Stimulated activated CD4-positive, alpha-beta T cell treated with anti-CD3 and anti-CD28 coated beads, TNF-alpha, amount 100 ng/mL, for 1 hour (primary cell): ENCODE results near the gene SCN8A.
"Not testable (repeated sequence)": the region's sequence is repeated elsewhere in the genome, so short reads cannot be mapped to it uniquely, and the experiment has no call there.

Experiments
- DNase-seq, 3 donors: peaks; one replicate each; pipeline ENCODE4 v3.0.0-alpha.2; 2020; ENCODE audit warnings: low read depth in 3 of 3, low spot score in 1 of 3

The SCN8A gene

DNA sequence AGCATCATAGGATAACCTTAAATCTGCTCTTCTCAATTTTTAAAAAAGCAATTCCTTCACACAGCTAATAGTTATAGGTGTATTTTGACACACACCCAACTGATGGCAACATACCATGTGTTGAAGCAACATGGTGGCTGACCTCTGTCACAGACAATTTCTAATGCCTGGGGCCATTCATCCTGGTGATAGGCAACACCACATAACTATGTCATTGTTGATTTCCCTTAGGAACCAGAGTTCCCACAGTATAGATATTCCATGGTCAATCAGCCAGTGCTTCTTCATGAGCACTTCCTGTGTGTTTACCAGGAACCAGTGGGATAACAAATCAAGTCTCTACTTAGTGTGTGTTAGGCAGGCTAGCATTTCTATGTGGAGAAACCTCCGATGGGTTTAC lies 169.2 kb downstream of the SCN8A start:
- DNase-seq, result no peak

DNA sequence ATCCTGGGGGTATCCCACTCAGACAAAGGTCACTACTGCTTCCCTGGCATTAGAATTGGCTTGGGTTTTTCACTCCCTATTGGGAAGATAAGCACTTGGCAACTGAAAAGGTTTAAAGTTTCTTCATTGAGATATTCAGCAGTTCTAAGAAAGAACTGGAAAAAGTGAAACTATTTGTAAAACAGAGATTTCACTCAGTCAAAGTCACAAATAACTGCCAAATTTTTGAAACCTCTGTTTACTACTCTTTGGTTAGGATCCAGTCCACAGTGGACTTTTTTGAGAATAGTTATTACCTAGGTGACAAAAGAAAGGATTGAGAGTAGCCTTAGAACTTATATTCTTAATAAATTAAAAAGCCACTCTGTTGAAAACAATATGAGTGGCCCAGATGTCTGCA lies 172.7 kb downstream of the SCN8A start:
- DNase-seq, result no peak

DNA sequence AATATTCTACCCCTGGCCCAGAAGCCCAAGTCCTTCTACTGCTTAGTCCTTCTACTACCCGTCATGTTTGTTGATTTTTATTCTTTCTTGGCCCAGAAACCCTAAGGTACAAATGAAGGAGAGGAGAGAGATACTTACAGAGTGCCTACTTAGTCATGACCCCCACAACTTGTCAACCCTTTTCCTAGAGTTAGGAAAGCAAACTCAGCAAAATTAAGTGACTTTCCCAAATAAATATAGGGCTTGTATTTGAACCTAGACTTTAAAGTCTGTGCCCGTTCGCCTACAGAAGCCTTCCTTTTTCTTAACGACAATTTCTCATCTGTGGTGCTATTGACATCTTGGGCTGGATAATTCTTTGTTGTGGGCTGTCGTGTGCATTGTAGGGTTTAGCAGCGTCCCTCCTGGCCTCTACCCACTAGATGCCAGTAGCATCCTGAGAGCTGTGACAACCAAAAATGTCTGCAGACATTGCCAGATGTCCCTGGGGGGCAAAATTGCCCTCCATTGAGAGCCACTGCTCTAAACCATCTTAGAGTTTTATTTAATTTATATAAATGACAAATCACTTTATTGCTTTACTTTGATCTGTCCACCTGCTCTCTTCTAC lies 175.1 kb downstream of the SCN8A start:
- no peak for DNase-seq

DNA sequence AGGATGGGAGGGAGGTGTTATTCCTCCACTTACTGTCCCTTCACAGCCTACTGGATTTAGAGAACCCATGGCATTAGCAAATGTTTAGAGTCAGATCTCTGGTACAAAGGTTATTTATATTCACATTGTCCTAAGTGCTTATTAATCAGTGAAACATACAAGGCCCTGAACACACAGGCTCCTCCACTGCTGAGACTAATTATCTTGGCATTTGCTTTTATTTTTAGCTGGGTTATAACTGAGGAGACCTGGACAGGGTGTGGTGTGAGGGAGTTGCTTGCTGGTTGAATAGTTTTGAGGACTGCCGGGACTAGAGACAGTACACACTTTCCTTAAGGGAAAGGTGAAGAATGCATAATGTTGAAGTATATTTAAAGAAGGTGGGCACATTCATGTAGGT lies 180.0 kb downstream of the SCN8A start:
- DNase-seq, result no peak

DNA sequence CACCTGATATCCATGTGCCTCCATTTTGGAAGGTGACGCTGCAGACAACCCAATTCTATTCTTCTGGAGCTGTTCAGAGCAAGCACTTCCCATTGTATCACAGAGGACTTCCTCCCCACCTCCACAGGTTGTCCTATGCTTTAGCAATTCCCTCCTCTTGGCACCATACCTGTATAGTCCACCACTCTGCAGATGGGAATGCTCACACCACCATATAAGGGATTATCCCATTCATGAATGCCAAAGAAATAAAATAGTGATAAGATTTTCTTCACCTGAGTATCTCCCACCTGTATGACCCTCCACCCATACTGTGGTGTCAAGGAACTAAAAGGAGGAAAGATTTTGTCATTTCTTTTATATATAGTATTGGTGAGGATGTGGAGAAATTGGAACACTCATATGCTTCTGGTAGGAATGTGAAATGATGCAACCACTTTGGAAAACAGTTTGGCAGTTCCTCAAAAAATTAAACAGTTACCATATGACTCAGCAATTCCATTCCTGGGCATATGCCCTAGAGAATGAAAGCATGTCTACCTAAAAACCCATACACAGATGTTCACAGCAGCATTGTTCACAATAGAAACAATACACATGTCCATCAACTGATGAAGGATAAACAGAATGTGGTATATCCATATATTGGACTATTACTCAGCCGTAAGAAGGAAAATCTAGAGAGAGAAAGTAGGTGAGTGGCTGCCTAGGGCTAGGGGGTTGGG lies 182.3 kb downstream of the SCN8A start:
- no peak for DNase-seq

DNA sequence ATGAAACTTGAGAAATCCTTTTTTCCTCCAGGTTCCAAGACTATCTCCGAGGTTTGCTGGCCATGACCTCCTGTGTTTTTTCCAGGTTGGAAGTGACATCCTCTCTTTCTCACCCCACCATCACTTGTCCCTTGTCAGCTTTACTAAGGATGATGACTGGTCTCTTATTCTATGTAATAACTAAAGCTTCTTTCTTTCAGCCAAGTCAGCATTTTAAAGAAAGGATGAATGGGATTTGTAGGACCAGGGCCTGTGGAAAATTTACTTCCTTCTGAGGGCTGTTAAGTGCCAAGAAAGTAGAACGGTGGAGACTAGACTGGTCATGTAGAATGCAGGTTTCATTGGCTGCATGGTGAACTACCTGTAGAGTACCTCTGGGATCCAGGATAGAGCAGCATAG lies 183.9 kb downstream of the SCN8A start:
- DNase-seq, result no peak

DNA sequence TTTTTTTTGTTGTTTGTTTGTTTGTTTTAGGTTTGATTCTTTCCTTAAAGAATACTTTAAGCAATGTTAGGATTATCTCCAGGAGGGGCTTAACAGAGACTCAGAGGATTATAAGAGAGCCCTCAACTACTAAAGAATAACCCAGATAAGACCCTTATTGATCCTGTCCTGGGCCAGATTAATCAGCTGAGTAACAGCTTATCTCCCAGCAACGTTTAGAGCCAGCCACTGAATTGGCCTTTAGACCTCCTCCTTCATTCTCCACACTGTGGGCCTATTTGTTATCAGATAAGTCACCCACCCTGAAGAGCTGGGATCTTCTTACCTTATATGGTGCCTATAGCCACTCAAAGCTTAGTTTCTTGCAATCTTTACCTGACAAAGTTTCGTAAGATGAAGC lies 186.4 kb downstream of the SCN8A start:
- DNase-seq, result no peak

DNA sequence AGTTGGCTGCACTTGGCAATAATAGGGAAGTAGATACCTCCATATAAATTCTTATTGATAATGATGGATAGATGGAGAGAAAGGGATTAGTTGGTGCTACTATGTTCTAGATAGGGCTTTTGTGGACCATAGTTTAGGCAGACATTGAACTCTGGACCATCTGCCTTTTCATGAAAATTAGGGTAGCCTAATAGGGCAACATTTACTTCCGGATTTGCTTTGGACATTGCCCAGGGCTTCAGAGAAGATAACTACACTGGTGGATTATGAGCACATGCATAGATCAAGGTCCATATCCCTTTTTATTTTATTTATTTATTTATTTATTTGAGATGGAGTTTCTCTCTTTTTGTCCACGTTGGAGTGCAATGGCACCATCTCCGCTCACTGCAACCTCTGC lies 186.9 kb downstream of the SCN8A start:
- no peak for DNase-seq

DNA sequence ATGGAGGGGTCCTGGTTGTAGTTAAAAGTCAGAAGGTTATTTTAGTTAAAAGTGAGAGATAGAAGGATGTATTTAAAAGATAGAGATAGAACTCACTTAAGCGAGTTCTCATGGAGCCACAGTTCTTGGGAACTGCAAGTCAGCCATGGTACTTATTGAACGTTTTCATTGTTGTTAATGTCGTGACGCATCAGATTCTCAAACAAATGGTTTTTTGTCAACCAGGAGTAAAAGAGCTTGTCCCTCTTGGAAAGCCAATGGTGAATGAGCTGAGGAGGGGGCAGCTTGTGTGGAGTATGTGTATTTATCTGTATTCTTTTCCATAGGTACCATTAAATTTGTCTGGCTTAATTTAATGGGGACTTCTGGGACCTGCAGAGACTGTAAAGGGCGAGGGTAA lies 188.8 kb downstream of the SCN8A start:
- no peak for DNase-seq

DNA sequence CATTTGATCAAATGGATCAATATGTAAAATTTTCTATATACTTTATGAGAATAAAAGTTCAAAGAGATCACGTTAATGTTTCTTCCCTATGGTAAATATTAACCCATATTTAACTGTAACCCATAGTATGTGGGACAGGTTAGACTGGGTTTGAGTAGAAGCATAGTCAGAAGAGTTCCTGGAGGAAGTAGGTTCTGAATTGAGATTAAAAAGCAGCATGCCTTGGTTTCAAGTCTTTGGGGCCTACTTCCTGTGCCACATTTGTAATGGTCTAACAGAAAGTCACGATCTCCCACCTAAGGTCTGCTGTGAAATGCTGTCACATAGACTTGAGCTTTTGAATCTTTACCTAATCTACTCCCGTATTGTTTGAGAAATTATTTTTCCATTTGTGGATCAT lies 193.7 kb downstream of the SCN8A start:
- no peak for DNase-seq

DNA sequence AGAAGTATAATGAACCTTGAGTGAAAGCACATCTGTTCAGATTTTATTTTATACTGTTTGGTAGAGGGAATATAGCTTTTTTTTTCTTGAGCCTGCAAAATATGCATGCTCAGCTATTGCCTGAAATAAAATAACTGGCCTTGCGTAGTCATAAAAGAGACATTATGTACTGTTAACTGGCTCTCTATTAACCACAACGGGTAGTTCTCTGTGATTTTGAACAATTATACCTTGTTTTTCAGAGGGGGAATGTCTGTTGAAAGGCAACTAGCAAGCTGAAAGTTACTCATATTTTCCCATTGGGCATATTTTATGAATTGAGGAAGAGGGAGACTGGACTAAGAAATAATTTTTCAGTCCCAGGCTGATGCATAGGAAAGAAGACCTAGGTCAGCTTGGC lies 194.9 kb downstream of the SCN8A start:
- no peak for DNase-seq

DNA sequence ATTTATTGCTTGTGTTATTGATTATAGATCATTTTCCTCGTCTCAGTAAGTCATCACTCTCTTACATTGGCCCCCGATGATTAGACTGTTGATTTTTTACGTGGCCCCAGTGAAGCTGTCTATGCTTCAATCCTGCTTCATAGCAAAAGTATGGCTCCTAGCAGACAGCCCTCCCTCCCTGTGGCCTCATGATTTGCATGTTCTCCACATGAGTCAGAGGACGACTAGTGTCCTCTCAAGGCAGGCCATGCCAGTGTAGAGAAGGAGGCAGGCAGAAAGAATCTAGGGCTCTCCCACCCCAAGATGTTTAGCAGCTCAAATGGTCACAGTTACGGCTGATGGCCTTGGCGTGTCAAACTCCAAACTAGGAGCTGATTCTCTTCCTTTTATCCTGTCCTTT lies 197.8 kb downstream of the SCN8A start:
- DNase-seq, result no peak

DNA sequence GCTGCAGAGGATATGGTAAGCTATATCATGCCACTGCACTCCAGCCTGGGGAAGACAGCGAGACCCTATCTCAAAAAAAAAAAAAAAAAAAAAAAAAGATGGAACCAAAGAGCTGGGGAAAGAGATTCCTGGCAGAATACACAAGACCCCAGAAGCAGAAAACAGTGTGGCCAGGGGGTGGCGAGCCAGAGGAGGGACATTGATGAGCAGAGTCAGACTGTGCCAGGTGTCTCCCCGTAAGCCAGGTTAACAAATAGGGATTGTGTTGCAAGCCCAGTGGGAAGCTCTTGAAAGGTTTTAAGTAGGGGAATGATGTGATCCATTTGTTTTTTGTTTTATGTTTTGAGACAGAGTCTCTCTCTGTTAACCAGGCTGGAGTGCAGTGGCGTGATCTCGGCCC lies 201.4 kb downstream of the SCN8A start:
- DNase-seq, result no peak

DNA sequence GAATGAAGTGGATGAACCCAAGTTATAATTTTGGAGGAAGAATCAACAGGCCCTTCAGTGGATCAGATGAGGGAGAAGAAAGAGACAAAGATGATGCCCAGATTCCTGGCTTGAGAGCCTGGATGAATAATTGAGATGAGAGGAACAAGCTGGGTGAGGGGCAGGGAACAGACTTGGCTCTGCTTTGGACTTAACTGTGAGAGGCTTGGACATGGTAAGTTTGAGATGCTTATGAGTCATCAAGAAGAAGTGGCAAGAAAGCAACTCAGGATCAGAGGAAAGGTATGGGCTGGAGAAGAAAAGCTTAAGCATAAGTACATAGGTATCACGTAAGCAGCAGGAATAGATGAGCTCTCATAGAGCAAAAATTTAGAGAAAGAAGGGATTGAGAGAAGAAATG lies 202.2 kb downstream of the SCN8A start:
- DNase-seq, result no peak

DNA sequence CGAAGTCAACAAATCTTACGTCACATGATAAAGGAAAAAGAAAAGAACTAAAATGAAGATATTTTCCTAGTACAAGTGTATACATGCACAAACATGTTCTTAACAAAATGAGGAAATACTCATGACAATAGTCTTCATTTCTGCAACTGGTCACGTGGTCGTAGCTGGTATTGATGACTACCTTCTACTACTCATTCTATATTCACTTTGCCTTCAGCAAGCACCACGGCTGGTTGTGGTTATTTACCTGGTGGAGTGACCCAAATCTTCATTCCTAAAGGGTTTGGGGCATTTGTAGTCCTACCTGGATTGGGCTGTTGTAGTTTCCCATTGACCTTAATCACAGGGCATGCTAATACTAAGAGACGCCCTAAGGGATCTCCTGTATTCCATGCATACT lies 206.3 kb downstream of the SCN8A start:
- DNase-seq, result no peak

DNA sequence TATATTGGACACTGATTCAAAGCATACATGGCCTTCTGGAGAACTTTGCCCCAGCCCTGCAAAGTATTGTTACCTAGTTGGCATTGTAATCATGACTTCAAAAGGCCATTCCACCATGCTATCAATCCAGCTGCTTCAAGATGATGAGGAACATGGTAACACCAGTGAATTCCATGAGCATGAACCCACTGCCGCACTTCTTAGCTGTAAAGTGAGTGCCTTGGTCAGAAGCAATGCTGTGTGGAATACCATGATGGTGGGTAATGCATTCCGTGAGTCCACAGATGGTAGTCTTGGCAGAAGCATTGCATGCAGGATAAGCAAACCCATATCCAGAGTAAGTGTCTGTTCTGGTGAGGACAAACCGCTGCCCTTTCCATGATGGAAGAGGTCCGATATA lies 207.0 kb downstream of the SCN8A start:
- not testable (repeated sequence) for DNase-seq

DNA sequence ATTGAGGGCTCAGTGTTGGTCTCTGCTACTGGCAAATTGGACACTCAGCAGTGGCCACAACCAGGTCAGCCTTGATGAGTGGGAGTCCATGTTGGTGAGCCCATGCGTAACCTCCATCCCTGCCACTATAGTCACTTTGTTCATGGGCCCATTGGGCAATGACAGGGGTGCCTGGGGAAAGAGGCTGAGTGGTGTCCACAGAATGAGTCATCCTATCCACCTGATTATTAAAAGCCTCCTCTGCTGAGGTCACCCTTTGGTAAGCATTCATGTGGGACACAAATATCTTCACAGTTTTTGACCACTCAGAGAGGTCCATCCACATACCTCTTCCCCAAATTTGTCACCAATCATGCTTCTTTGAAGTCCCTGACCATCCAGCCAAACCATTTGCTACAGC lies 207.5 kb downstream of the SCN8A start:
- DNase-seq, result no peak

DNA sequence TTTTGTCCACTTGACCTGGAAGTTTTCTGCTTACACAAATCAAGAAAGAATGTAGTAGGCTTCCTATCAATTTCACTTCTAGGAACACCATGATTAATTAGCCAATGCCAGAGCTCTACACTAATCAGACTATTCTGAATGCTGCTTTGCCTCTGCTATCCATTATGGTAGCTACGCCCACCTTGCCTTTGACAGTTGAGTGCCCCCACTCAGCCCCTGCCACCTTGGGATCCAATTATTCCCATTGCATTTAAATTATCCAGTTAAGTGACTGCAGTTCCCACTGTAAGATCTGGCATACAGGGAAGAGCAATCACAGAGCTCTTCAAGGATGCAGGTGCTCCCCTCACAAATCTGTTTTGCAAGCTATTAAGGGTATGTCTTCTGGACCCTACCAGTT lies 210.0 kb downstream of the SCN8A start:
- no peak for DNase-seq

DNA sequence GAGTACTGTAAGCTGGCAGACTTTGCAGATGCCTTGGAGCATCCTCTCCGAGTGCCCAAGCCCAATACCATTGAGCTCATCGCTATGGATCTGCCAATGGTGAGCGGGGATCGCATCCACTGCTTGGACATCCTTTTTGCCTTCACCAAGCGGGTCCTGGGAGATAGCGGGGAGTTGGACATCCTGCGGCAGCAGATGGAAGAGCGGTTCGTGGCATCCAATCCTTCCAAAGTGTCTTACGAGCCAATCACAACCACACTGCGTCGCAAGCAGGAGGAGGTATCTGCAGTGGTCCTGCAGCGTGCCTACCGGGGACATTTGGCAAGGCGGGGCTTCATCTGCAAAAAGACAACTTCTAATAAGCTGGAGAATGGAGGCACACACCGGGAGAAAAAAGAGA lies 215.9 kb downstream of the SCN8A start:
- DNase-seq, result no peak

DNA sequence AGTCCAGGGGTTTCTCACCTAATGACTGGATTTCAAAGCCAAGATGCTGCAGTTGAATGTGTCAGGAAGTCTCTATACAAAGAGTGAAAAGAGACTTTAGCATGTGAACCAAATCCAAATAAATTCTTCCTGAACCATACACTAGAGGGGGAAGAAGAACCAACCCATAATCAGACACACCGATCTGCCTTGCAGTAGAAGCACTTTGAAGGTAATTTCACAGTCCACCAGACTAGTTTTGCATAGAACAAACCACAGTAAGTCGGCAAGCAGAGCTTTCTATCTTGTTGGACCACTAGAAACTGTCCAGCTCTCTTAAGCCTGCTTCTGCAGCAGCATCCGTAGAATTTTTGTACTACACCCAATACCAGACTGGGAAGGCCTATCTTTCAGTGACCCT lies 218.2 kb downstream of the SCN8A start:
- no peak for DNase-seq

DNA sequence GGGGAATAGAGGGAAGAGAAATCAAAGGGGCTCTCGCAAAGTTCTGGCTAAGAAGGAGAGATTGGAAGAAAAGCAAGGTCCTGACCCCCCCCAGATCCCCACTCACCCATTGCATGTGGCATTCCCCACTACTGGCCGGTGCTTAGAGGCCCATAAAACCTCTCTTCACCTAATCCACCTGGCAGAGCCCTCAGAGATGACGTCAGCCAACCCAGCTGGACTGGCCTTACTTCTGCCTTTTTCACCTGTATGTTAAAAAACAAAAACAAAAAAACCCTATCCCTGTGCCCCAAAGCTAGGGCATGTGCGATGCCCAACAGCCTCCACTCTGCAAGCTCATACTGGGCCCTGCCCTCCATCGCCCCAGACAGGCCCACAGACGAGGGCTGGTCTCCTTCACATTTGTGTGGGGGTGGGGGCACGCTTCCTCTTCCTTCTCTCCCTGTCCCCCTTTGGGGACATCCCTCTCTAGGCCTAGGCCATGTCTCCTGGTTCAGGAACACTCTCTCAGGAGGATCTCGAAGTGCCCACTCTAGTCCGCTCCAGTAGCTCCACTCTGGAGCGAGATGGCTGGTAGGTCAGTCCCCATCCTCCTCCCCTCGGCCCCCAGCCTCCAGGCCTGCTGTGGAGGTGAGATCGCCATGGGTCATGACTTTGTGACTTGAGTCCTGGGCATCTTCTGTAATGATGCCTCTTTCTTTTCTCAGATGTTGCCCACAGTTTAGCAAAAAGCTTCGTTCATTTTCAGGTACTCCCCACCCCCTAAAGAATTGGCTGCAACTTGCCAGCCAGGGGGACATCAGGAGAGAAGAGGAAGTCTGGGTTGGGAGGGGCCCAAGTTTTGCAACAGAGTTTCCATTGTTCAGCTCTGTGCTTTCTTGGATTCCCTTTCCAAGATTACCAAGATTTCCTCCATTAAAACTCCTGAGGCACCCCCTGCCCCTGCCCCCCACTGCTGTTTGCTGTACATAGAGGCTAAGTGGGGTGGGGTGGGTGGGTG lies 220.5 kb downstream of the SCN8A start:
- no peak for DNase-seq

DNA sequence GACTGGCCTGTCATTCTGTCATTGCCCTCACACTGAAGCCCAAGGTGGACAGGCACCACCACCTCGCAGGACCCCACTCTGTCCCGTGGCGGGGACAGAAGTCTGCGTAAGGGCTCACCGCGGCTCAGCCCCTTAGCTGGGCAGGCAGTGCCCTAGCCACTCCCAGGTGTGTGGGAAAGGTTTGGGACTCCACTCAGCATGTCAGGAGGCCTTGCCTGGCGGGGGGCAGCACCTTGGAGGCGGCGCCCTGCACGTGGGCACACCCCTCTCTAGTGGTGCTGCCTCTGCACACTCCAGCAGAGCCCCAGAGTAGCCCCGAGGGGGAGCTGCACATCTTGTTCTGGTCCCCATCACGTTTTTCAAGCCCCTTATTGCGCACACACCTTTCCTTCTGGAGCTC lies 221.8 kb downstream of the SCN8A start:
- no peak for DNase-seq
